Fibroblast of lung (primary cell): ENCODE data around the gene RPL36A. TPM values are rescaled to one million over a fixed set of nuclear protein-coding genes. Genes with fewer than 3 reads are reported as not detected.
A peak's percentile ranks its signal among the peaks of the same experiment; 100 is the strongest.

Source experiments
- DNase-seq, 2 donors: peaks; one replicate each; pipeline versions ENCODE4 v3.0.0 to v3.0.0-alpha.2; 2010; ENCODE audit warnings: low read depth in 2 of 2
- H2AFZ ChIP-seq: 2 replicates; pipeline ENCODE4 v1.5.1; 2012; ENCODE audit warnings: low read length, control low read depth, inconsistent platforms
- H3K27ac ChIP-seq: 2 replicates; pipeline ENCODE4 v1.5.1; 2011; ENCODE audit warnings: low read length, control low read depth; ENCODE audit not compliant: insufficient read depth
- H3K27me3 ChIP-seq: 2 replicates; pipeline ENCODE4 v1.5.1; 2011; ENCODE audit warnings: mild to moderate bottlenecking, low read length; ENCODE audit not compliant: control insufficient read depth, insufficient read depth
- H3K36me3 ChIP-seq: 2 replicates; pipeline ENCODE4 v1.5.1; 2011; ENCODE audit warnings: low read length; ENCODE audit not compliant: control insufficient read depth, insufficient read depth
- H3K4me1 ChIP-seq: 2 replicates; pipeline ENCODE4 v1.5.1; 2011; ENCODE audit warnings: low read length; ENCODE audit not compliant: control insufficient read depth, insufficient read depth; ENCODE audit errors: extremely low read depth
- H3K4me2 ChIP-seq: 2 replicates; pipeline ENCODE4 v1.5.1; 2011; ENCODE audit warnings: low read length, control low read depth; ENCODE audit not compliant: insufficient read depth; ENCODE audit errors: extremely low read depth
- H3K4me3 ChIP-seq, 4 experiments: fragments of 200-600 bp in 1 of 4; sonication (generic) in 1 of 4; replicated peaks in 1 of 4; 2 replicates each; pipeline ENCODE4 v1.5.1; 2011 to 2016; ENCODE audit warnings: low read length in 4 of 4, low read depth in 3 of 4, mild to moderate bottlenecking in 3 of 4, control low read depth in 2 of 4, inconsistent platforms in 1 of 4, mixed read lengths in 1 of 4; ENCODE audit not compliant: insufficient read depth in 1 of 4; ENCODE audit errors: control extremely low read depth in 1 of 4
- H3K79me2 ChIP-seq: 2 replicates; pipeline ENCODE4 v1.5.1; 2012; ENCODE audit warnings: mild to moderate bottlenecking, low read length, inconsistent platforms; ENCODE audit not compliant: control insufficient read depth, insufficient read depth
- H3K9ac ChIP-seq: 2 replicates; pipeline ENCODE4 v1.5.1; 2011; ENCODE audit warnings: mild to moderate bottlenecking, low read length, control low read depth; ENCODE audit not compliant: insufficient read depth
- H3K9me3 ChIP-seq: 2 replicates; pipeline ENCODE4 v1.5.1; 2012; ENCODE audit warnings: low read depth, low read length; ENCODE audit not compliant: control insufficient read depth, insufficient read depth
- H4K20me1 ChIP-seq: 2 replicates; pipeline ENCODE4 v1.5.1; 2011; ENCODE audit warnings: low read length; ENCODE audit not compliant: control insufficient read depth, insufficient read depth; ENCODE audit errors: extremely low read depth
- CTCF ChIP-seq, 2 donors: IDR thresholded peaks in 1 of 2; conservative IDR thresholded peaks in 1 of 2; 1 replicate in 1 of 2; 2 replicates in 1 of 2; pipeline ENCODE4 v1.5.1; 2011 to 2012; ENCODE audit warnings: low read length in 2 of 2, control low read depth in 1 of 2, inconsistent platforms in 1 of 2, low read depth in 1 of 2, mild to moderate bottlenecking in 1 of 2
- EZH2 ChIP-seq: IDR thresholded peaks from 2 replicates; pipeline ENCODE4 v1.5.1; 2012; ENCODE audit warnings: low read length, control low read depth, mild to moderate bottlenecking; ENCODE audit errors: missing control alignments
- polyA plus RNA-seq, 2 donors: library from polyadenylated mRNA; depleted of rRNA in 1 of 2; stranded (reverse) in 1 of 2; unstranded in 1 of 2; fragments of >200 nt; gene quantifications; 2 replicates each; pipeline ENCODE4 v1.2.1, GENCODE V29; 2011 to 2012; ENCODE audit warnings: missing spikeins in 1 of 2
- total RNA-seq: library from RNA; depleted of rRNA; stranded (reverse); fragments of >200 nt; gene quantifications from 2 replicates; pipeline ENCODE4 v1.2.1, GENCODE V29; 2014

Gene RPL36A
- total and polyA plus RNA-seq, 2 donors (not counting 1 experiment from before 2014, with no cell fraction given) = 305 to 2,209 TPM

GRCh38 chrX:101395789-101396188 lies 5.0 kb downstream of the RPL36A start:
- no peaks in the 10 kb centered on the region for H3K9me3 ChIP-seq
- H3K9ac ChIP-seq = no peak overlapping the region
- no peaks in the 10 kb centered on the region for H4K20me1 ChIP-seq
- TF ChIP-seq CTCF (conservative IDR thresholded peaks at IDR 0.05 in 1 of 2, IDR thresholded peaks at IDR 0.05 in 1 of 2; ENCODE audit: low read depth in 1 of 2, low read length in 2 of 2) = no peak
- TF ChIP-seq EZH2 = no peak
- H3K4me2 ChIP-seq = no peak overlapping the region
- DNase-seq = peak in 1 of 2 donors; percentile 40
- no peak overlapping the region for H3K4me3 ChIP-seq
- H3K4me1 ChIP-seq = no peaks in the 10 kb centered on the region
- no peaks in the 10 kb centered on the region for H3K36me3 ChIP-seq
- H3K27me3 ChIP-seq = no peaks in the 10 kb centered on the region
- H2AFZ ChIP-seq = no peak overlapping the region
- H3K27ac ChIP-seq = no peak overlapping the region
- peaks cover 18% of the 10 kb centered on the region for H3K79me2 ChIP-seq

GRCh38 chrX:101397779-101398178 lies 7.0 kb downstream of the RPL36A start:
- Histone ChIP-seq H2AFZ (no peak overlapping the region), H4K20me1 (no peaks in the 10 kb centered on the region), H3K4me2 (no peak overlapping the region), H3K9me3 (no peaks in the 10 kb centered on the region), H3K27ac (no peak overlapping the region), H3K79me2 (no peaks in the 10 kb centered on the region), H3K36me3 (no peaks in the 10 kb centered on the region), H3K4me1 (no peaks in the 10 kb centered on the region), H3K4me3 (no peak overlapping the region), H3K27me3 (no peaks in the 10 kb centered on the region), H3K9ac (no peak overlapping the region)
- DNase-seq = peak; percentile 18 to 20
- no peak for TF ChIP-seq EZH2

- Histone ChIP-seq H3K27ac (no peak overlapping the region), H2AFZ (no peak overlapping the region), H3K9ac (no peak overlapping the region), H3K4me1 (no peaks in the 10 kb centered on the region), H3K79me2 (no peaks in the 10 kb centered on the region), H3K4me2 (no peak overlapping the region), H3K27me3 (no peaks in the 10 kb centered on the region), H3K36me3 (no peaks in the 10 kb centered on the region), H3K4me3 (no peak overlapping the region), H4K20me1 (no peaks in the 10 kb centered on the region), H3K9me3 (no peaks in the 10 kb centered on the region)
- TF ChIP-seq EZH2 = no peak
- no peak for TF ChIP-seq CTCF (conservative IDR thresholded peaks at IDR 0.05 in 1 of 2, IDR thresholded peaks at IDR 0.05 in 1 of 2; ENCODE audit: low read depth in 1 of 2, low read length in 2 of 2)
- no peak for DNase-seq
These were observed 7.9 kb downstream of the RPL36A start for GRCh38 chrX:101398694-101399093.
